Aorta (tissue), 5 donors: Measurements from ENCODE around the gene SREK1IP1. TPM values are rescaled to one million over a fixed set of nuclear protein-coding genes. Genes with fewer than 3 reads are reported as not detected.
"Not testable (repeated sequence)": the region's sequence is repeated elsewhere in the genome, so short reads cannot be mapped to it uniquely, and the experiment has no call there.

Experiments
- ATAC-seq: fragments of 200-7000 bp; cut with Tn5 transposase; one replicate; pipeline ENCODE4 v1.9.1; 2022; ENCODE audit warnings: moderate library complexity; ENCODE audit not compliant: low FRiP score
- DNase-seq, 2 donors: peaks; one replicate each; pipeline ENCODE4 v3.0.0-alpha.2; 2020
- H3K27ac ChIP-seq, 2 donors: one replicate each; pipeline ENCODE4 v1.5.1; 2013; ENCODE audit warnings: low read length in 2 of 2, mild to moderate bottlenecking in 2 of 2, moderate library complexity in 2 of 2, control low read depth in 1 of 2, inconsistent platforms in 1 of 2, low read depth in 1 of 2
- H3K27me3 ChIP-seq, 2 donors: one replicate each; pipeline ENCODE4 v1.6.1; 2013; ENCODE audit warnings: control low read depth in 1 of 2, low read length in 1 of 2, mild to moderate bottlenecking in 1 of 2, moderate library complexity in 1 of 2; ENCODE audit not compliant: insufficient read depth in 2 of 2, control insufficient read depth in 1 of 2
- H3K36me3 ChIP-seq, 2 donors: one replicate each; pipeline ENCODE4 v1.6.1; 2013; ENCODE audit warnings: control low read depth in 1 of 2, low read length in 1 of 2, mild to moderate bottlenecking in 1 of 2; ENCODE audit not compliant: insufficient read depth in 2 of 2, control insufficient read depth in 1 of 2
- H3K4me1 ChIP-seq, 2 donors: one replicate each; pipeline ENCODE4 v1.6.1; 2013; ENCODE audit warnings: low read length in 2 of 2, control low read depth in 1 of 2, mild to moderate bottlenecking in 1 of 2, moderate library complexity in 1 of 2; ENCODE audit not compliant: insufficient read depth in 2 of 2, control insufficient read depth in 1 of 2
- H3K4me3 ChIP-seq, 2 donors: one replicate each; pipeline ENCODE4 v1.5.1; 2013; ENCODE audit warnings: low read length in 2 of 2, control low read depth in 1 of 2, mild to moderate bottlenecking in 1 of 2
- H3K9me3 ChIP-seq: one replicate; pipeline ENCODE4 v1.6.1; 2013; ENCODE audit warnings: mild to moderate bottlenecking, low read length; ENCODE audit not compliant: control insufficient read depth
- WGBS, 2 donors: extraction: QIAGEN DNeasy Blood & Tissue Kit; methylation state at CpG; one replicate each; pipeline ENCODE4 v1.1.7; 2013; 5-methylcytosine and 5-hydroxymethylcytosine counted together
- intact Hi-C, 2 donors: fragments of 100-400 bp; cut with DNase I; formaldehyde crosslinking; loops; one replicate each; pipeline versions ENCODE4 v1.14.2 to v1.15.0; 2022
- polyA plus RNA-seq, 2 donors: library from polyadenylated mRNA; stranded (reverse); fragments of 200-250 nt; gene quantifications; one replicate each; pipeline ENCODE4 v1.2.3, GENCODE V29; 2013
- total RNA-seq, 2 donors: library from RNA; stranded (reverse); fragmentation: NEBNext Ultra II Directional; extraction: Animal tissue kit (Norgen Biotek cat#: 25700); gene quantifications; one replicate each; pipeline ENCODE4 v1.2.1, GENCODE V29; 2021
- donor health status: healthy with polysubstance abuse.
- donor health status: Bipolar disorder and iron deficiency.
- donor health status: DM: no; HTN: no; CAD: no.
- donor health status: DM: no; HTN: no; CAD: no.
- donor health status: DM: yes; HTN: yes; CAD: no.

SREK1IP1 gene
- total and polyA plus RNA-seq, 4 donors, result 5.4 to 25.5 (median 19.2) TPM

DNA sequence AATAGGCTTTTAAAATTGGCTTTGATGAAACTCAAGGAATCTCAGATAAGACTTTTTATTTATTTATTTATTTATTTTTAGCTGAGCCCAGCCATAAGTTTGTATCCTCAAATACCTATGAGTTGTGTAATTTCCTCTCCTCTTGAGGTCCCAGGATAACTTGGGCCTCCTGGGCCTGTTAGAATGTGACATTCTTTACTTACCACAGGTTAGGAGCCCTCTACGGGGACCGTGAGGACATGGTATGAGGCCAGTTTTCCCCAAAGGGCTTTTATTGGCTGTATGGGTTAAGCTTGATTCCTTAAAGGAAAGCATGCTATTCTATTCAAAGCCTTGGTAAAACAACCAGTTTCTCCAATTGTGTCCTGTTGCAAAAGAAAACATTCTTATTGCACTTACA, 61.3 kb downstream of the SREK1IP1 start:
- no peaks in the 10 kb centered on the region for H3K27me3 ChIP-seq
- DNase-seq, result no peak
- WGBS, 2 donors, result 54 to 67% methylated on average over 2 of the region's 2 CpGs
- ATAC-seq, result no peak
- no peaks in the 10 kb centered on the region for H3K36me3 ChIP-seq
- H3K27ac ChIP-seq, result no peak overlapping the region
- intact Hi-C loops, result no loop called here
- H3K9me3 ChIP-seq, result no peaks in the 10 kb centered on the region
- no peak overlapping the region for H3K4me3 ChIP-seq
- no peaks in the 10 kb centered on the region for H3K4me1 ChIP-seq

DNA sequence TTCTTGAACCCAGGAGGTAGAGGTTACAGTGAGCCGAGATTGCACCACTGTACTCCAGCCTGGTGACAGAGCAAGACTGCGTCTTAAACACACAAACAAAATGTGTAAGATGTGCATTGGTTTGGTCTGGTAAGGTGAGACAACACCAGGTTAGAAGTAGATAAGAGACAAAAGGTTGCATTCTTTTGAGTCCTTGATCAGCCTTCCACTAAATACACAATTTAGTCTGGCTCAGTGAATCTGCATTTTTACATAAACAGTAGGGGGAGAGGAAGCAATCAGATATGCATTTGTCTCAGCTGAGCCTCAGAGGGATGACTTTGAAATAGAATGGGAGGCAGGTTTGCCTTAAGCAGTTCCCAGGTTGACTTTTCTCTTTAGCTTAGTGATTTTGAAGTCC, 62.4 kb downstream of the SREK1IP1 start:
- H3K27ac ChIP-seq, H3K36me3 ChIP-seq, intact Hi-C loops, ATAC-seq, H3K4me3 ChIP-seq, DNase-seq, H3K9me3 ChIP-seq, H3K4me1 ChIP-seq, H3K27me3 ChIP-seq: not testable (repeated sequence)
- WGBS, 2 donors, result 29 to 30% methylated on average over 2 of the region's 2 CpGs

DNA sequence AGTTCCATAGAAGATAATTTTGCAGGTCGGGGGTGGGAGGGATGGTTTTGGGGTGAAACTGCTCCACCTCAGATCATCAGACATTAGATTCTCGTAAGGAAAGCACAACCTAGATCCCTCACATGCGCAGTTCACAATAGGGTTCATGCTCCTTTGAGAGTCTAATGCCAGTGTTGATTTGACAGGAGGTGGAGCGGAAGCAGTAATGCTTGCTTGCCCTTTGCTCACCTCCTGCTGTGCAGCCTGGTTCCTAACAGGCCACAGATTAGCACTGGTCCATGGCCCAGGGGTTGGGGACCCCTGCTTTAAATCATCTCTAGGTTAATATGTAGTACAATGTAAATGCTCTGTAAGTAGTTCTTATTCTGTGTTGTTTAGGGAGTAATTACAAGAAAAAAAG, 67.7 kb downstream of the SREK1IP1 start:
- DNase-seq (no peak), ATAC-seq (no peak)
- 89% methylated on average over 4 of the region's 4 CpGs for WGBS, 2 donors
- H3K27me3 ChIP-seq, result peaks cover 0 to 1% of the 10 kb centered on the region in 2 donors
- H3K9me3 ChIP-seq, result no peaks in the 10 kb centered on the region
- H3K36me3 ChIP-seq, result no peaks in the 10 kb centered on the region
- intact Hi-C loops, result no loop called here
- no peak overlapping the region for H3K27ac ChIP-seq
- H3K4me3 ChIP-seq, result no peak overlapping the region
- no peaks in the 10 kb centered on the region for H3K4me1 ChIP-seq

DNA sequence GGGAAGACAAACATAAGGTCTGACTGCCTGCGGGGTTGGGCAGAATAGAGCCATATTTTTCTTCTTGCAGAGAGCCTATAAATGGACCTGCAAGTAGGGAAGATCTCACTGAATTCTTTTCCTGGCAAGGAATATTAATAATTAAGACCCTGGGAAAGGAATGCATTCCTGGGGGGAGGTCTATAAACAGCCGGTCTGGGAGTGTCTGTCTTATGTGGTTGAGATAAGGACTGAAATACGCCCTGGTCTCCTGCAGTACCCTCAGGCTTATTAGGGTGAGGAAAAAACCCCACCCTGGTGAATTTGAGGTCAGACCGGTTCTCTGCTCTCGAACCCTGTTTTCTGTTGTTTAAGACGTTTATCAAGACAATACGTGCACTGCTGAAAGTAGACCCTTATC, 72.1 kb downstream of the SREK1IP1 start:
- H3K27me3 ChIP-seq, H3K36me3 ChIP-seq, H3K4me3 ChIP-seq, intact Hi-C loops, DNase-seq, H3K9me3 ChIP-seq, ATAC-seq, H3K4me1 ChIP-seq, H3K27ac ChIP-seq: not testable (repeated sequence)
- WGBS, 2 donors, result 76 to 79% methylated on average over 7 of the region's 7 CpGs

DNA sequence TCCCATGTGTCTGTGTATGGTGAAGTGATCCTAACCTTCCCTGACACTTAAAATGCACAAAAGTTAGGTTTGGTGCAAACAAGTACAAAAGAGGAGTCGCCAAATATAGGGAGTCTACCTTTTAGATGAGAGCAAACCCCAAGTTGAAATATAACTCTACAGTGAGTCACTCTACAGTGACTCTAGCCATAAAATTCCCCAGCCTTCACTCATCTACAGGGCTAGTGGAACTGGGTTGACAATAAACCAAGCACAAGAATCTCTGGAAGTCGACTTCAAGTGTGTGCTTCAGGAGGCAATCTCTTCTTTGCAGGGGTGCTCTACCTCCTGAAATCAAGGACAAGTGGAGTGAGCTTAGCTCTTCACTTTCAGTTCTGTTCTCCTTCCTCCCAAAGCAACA, 74.9 kb downstream of the SREK1IP1 start:
- ATAC-seq (no peak), DNase-seq (no peak)
- no peaks in the 10 kb centered on the region for H3K27me3 ChIP-seq
- H3K4me3 ChIP-seq, result no peak overlapping the region
- no peaks in the 10 kb centered on the region for H3K9me3 ChIP-seq
- intact Hi-C loops, result no loop called here
- no peak overlapping the region for H3K27ac ChIP-seq
- no peaks in the 10 kb centered on the region for H3K4me1 ChIP-seq
- WGBS, 2 donors, result 77% methylated on average over 2 of the region's 2 CpGs
- no peaks in the 10 kb centered on the region for H3K36me3 ChIP-seq

DNA sequence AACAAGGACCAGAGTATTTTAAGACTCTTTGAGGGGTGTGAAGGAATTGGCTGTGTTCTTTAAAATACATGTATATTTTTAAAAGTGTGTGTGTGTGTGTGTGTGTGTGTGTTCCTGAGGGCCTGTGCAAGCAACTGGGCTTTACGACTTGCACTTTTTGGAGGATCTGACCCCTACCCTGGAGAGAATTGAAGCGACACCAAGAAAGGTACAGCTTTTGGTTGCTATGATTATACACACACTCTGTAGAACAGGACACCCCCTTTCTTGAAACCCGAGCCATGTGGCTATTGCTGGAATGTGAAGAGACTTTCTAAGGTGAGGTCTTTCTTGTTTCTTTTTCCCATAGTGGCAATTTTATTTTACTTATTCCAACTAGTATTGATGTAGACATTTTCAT, 77.2 kb downstream of the SREK1IP1 start:
- H3K27ac ChIP-seq, result no peak overlapping the region
- no peaks in the 10 kb centered on the region for H3K36me3 ChIP-seq
- DNase-seq (no peak), ATAC-seq (no peak)
- H3K9me3 ChIP-seq, result no peaks in the 10 kb centered on the region
- H3K4me3 ChIP-seq, result no peak overlapping the region
- intact Hi-C loops, result no loop called here
- no peaks in the 10 kb centered on the region for H3K27me3 ChIP-seq
- no peaks in the 10 kb centered on the region for H3K4me1 ChIP-seq
- WGBS, 2 donors, result 28 to 30% methylated on average over 3 of the region's 3 CpGs

DNA sequence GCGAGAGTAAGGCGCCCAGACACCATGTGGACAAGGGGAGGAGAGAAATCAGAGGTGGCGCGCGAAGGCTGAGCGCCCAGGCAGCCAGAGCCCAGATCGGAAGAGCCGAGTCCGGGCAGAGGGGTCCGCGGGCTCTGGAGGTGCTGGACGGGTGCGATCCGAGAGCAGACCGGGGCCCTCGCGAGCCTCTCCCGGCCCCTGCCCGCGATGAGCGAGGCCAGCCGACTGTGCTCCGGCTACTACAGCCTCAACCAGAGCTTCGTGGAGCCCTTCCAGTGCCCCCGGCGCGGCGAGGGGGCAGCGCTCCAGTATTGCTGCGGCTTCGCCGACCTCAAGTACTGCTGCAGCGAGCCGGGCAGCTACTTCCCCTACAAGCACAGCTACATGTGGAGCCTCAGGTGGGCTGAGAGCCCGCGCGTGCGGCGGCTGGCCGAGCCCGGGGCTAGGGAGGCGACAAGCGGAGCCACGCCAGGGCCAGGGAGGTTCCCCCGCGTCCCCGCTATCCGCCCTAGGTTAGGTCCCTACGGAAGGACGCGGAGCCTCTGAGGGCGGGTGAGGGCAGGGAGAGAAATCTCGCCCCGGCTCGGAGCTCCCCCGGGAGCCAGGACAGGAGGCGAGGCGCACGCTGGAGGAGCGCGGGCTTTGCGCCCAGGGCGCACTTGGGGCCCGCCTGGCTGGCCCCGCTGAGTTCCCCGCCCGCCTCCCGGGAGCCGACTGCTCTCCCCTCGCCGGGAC, 77.9 kb downstream of the SREK1IP1 start, which contains the start of gene SHISAL2B:
SHISAL2B (plus strand) TSS at position 87 of the 735 bp plus-strand sequence; CDS start at position 208, 121 bp downstream.
- Histone ChIP-seq H3K4me1 (no peaks in the 10 kb centered on the region), H3K36me3 (no peaks in the 10 kb centered on the region), H3K9me3 (no peaks in the 10 kb centered on the region), H3K4me3 (peak within 1 kb of the TSS in 1 of 2 donors; percentile 28), H3K27ac (no peak within 1 kb of the TSS), H3K27me3 (no peaks in the 10 kb centered on the region)
- DNase-seq (peak in 1 of 2 donors; percentile 70), ATAC-seq (peak; percentile 58)
- intact Hi-C loops, result no loop called here
- WGBS, 2 donors, result 1% methylated on average over 44 to 71 of the region's 71 CpGs

DNA sequence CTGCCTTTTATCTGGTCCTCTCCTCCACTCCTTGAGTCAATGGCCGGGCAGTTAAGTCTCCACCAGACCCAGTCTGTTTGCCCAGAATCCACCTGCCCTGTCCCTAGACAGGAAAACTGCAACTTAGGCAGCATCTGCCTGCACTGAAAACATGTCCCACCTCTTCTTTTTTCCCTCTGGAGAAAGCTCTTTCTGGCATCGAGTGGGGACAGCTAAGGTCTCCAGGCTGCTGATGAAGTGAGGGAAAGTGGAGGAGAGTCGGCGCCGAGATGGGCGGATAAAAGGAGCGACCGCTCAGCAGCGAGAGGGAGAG, 78.4 kb downstream of the SREK1IP1 start:
- no peak overlapping the region for H3K4me3 ChIP-seq
- H3K4me1 ChIP-seq, result no peaks in the 10 kb centered on the region
- H3K9me3 ChIP-seq, result no peaks in the 10 kb centered on the region
- intact Hi-C loops, result no loop called here
- 2% methylated on average over 9 of the region's 9 CpGs for WGBS, 2 donors
- no peaks in the 10 kb centered on the region for H3K36me3 ChIP-seq
- DNase-seq (no peak), ATAC-seq (no peak)
- no peaks in the 10 kb centered on the region for H3K27me3 ChIP-seq
- H3K27ac ChIP-seq, result no peak overlapping the region

DNA sequence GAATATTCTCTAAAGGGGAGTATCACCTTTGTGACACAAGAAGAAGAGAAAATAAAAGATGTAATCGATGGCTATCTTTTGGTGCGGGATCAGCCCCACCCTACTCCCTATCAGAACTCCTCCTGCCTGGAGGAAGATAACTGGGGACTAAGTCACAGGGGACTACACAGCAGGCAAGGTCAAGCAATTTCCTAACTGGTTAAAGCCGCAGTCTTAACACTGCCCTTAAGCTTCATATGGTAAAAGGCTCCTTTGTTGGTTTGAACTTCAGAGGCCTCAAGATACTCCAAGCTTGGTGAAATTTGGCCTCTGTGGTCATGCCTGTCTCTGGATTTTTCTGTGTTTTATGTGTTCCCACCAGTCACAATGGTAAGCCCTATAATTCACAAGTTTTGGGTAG, 79.5 kb downstream of the SREK1IP1 start:
- Histone ChIP-seq H3K27ac (no peak overlapping the region), H3K9me3 (no peaks in the 10 kb centered on the region), H3K4me3 (no peak overlapping the region), H3K4me1 (no peaks in the 10 kb centered on the region), H3K36me3 (no peaks in the 10 kb centered on the region), H3K27me3 (no peaks in the 10 kb centered on the region)
- ATAC-seq, result no peak
- DNase-seq, result no peak
- WGBS, 2 donors, result 91 to 95% methylated on average over 3 of the region's 3 CpGs
- intact Hi-C loops, result no loop called here
